HUES48 (cell line): ENCODE data around the gene RMDN2.
A peak's percentile ranks its signal among the peaks of the same experiment; 100 is the strongest.

ENCODE experiments used
- H3K27ac ChIP-seq: one replicate; pipeline ENCODE4 v1.7.0; 2013; ENCODE audit warnings: low read depth, low read length, inconsistent platforms
- H3K27me3 ChIP-seq: 2 replicates; pipeline ENCODE4 v1.6.1; 2013; ENCODE audit warnings: mild to moderate bottlenecking, low read length; ENCODE audit not compliant: control insufficient read depth, insufficient read depth
- H3K36me3 ChIP-seq: 2 replicates; pipeline ENCODE4 v1.6.1; 2013; ENCODE audit warnings: low read length; ENCODE audit not compliant: control insufficient read depth, insufficient read depth
- H3K4me1 ChIP-seq: 2 replicates; pipeline ENCODE4 v1.6.1; 2013; ENCODE audit warnings: mild to moderate bottlenecking, low read length; ENCODE audit not compliant: control insufficient read depth, insufficient read depth
- H3K4me3 ChIP-seq: 2 replicates; pipeline ENCODE4 v1.5.1; 2013; ENCODE audit warnings: mild to moderate bottlenecking, low read depth, low read length
- H3K9ac ChIP-seq: 2 replicates; pipeline ENCODE4 v1.6.1; 2013; ENCODE audit warnings: mild to moderate bottlenecking, low read depth, low read length, moderate library complexity
- H3K9me3 ChIP-seq: 2 replicates; pipeline ENCODE4 v1.6.1; 2013; ENCODE audit warnings: low read length; ENCODE audit not compliant: control insufficient read depth, insufficient read depth

The RMDN2 gene

DNA sequence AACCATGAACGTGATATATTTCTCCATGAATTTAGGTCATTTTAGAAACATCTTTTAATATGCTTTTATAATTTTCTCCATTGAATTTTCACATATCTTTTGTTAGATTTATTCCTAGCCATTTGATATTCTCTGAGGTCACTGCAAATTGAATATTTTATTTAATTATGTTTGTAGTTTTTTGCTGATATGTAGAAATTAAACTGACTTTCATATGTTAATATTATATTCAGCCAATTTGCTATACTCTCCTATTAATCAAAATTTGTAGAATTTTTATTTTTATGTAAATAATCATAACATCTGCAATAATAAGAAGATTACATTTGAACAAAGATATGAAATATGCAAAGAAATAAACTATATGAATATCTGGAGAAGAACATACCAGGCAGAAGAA lies 46.9 kb downstream of the RMDN2 start:
- H3K4me1 ChIP-seq: peaks cover 19% of the 10 kb centered on the region
- H3K36me3 ChIP-seq: no peaks in the 10 kb centered on the region
- no peak overlapping the region for H3K4me3 ChIP-seq
- no peak overlapping the region for H3K9ac ChIP-seq
- no peaks in the 10 kb centered on the region for H3K27me3 ChIP-seq
- no peaks in the 10 kb centered on the region for H3K9me3 ChIP-seq
- H3K27ac ChIP-seq: no peak overlapping the region

DNA sequence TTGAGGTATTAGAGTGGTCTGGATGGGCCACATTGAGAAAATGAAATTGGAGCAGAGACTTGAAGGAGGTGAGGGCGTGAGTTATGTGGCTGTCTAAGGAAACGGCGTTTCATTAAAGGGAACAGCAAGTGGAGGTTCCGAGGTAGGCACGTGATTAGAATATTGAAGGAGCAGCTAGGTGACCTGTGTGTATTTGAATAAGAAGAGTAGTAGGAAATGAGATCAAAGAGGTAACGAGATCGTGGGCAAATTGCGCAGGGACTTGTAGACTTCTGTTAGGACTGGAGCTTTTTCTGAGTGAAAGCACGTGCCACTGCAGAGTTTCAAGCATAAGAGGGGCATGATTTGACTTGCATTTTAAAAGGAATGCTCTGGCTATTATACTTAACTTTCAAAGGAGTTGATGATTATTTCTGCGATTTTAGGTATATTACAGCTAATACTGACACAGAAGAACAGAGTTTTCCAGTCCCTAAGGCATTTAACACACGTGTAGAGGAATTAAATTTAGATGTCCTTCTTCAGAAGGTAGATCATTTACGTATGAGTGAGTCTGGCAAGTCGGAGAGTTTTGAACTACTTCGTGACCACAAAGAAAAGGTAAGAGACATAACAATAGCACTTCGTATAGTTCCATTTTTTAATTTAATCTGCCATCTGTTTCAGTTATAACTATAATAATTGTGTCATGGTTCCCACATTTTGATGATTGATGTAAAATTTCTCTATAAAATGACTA lies 48.7 kb downstream of the RMDN2 start:
- Histone ChIP-seq H3K4me3 (no peak overlapping the region), H3K9ac (no peak overlapping the region), H3K27me3 (no peaks in the 10 kb centered on the region), H3K4me1 (peaks cover 14% of the 10 kb centered on the region), H3K9me3 (no peaks in the 10 kb centered on the region), H3K36me3 (no peaks in the 10 kb centered on the region), H3K27ac (no peak overlapping the region)

DNA sequence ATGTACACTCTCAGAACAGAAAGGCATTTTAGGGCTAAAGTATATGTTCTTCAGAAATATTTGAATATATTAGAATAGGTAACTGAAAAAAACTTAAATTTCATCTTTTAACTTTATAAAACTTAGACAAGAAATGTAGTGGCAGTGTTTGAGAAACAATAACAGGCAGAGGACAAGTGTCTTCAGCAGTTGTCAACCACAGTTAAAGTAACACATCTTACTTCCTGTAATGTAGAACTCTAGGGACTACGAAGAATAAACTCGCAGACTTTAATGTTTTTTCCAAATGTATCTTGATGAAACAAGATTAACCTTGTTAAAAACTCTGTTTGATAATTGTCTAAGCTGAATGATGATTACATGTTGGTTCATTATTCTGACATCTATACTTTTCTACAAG lies 50.7 kb downstream of the RMDN2 start:
- no peaks in the 10 kb centered on the region for H3K36me3 ChIP-seq
- no peaks in the 10 kb centered on the region for H3K27me3 ChIP-seq
- no peak overlapping the region for H3K9ac ChIP-seq
- H3K9me3 ChIP-seq: no peaks in the 10 kb centered on the region
- H3K4me3 ChIP-seq: no peak overlapping the region
- peaks cover 14% of the 10 kb centered on the region for H3K4me1 ChIP-seq
- no peak overlapping the region for H3K27ac ChIP-seq

DNA sequence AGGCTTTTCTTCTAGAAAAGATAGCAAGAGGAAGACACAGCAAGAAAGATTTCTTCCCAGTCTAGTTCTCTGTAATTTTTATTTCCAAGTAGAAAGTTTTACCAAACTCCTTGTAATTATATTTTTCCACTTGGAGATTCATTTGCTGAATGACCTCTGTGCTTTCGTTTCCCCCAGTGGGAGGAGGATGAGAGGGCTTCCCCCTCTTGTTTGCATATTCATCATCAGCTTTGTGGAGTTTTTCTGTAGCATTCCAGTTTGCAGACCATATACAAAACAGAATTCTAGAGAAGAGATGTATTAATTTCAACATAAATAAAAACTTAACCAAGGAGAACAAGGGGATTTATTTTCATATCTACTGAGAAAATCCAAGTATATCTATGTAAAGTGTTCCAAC lies 51.3 kb downstream of the RMDN2 start:
- no peak overlapping the region for H3K27ac ChIP-seq
- H3K27me3 ChIP-seq: no peaks in the 10 kb centered on the region
- no peaks in the 10 kb centered on the region for H3K9me3 ChIP-seq
- no peaks in the 10 kb centered on the region for H3K36me3 ChIP-seq
- no peak overlapping the region for H3K9ac ChIP-seq
- peaks cover 14% of the 10 kb centered on the region for H3K4me1 ChIP-seq
- no peak overlapping the region for H3K4me3 ChIP-seq

- H3K36me3 ChIP-seq: no peaks in the 10 kb centered on the region
- H3K4me3 ChIP-seq: peak overlapping the region; percentile 48
- peaks cover 13% of the 10 kb centered on the region for H3K4me1 ChIP-seq
- H3K9ac ChIP-seq: no peak overlapping the region
- H3K27me3 ChIP-seq: no peaks in the 10 kb centered on the region
- no peaks in the 10 kb centered on the region for H3K9me3 ChIP-seq
- H3K27ac ChIP-seq: no peak overlapping the region
Measured at GRCh38 chr2:37982147-37982582, 57.1 kb downstream of the RMDN2 start.

DNA sequence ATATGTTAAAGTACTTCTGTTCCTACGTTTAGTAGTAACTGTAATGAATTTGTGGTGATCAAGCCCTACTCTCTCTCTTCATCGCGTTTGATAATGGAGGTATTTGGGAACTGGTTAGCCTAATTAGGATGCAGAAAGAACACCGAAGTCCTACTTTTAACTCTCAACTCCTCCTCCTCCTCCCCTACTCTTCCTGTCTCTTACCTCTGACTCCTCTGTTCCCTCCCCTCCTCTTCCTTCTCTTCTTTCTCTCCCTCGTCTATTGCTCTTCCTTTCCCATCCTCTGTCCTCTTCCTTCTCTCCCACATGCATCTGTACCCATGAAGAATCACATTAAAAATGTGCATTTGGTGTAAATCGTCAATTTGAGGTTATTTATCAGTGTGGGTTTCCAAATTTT lies 57.8 kb downstream of the RMDN2 start:
- no peaks in the 10 kb centered on the region for H3K36me3 ChIP-seq
- H3K9ac ChIP-seq: no peak overlapping the region
- no peaks in the 10 kb centered on the region for H3K27me3 ChIP-seq
- no peaks in the 10 kb centered on the region for H3K9me3 ChIP-seq
- peak overlapping the region; percentile 48; the same call in 1 of the 2 replicates for H3K4me3 ChIP-seq
- peaks cover 13% of the 10 kb centered on the region for H3K4me1 ChIP-seq
- H3K27ac ChIP-seq: no peak overlapping the region

GRCh38 chr2:37983719-37984118 lies 58.6 kb downstream of the RMDN2 start:
- Histone ChIP-seq H3K36me3 (no peaks in the 10 kb centered on the region), H3K27ac (no peak overlapping the region), H3K27me3 (no peaks in the 10 kb centered on the region), H3K4me1 (peaks cover 13% of the 10 kb centered on the region), H3K9ac (no peak overlapping the region), H3K9me3 (no peaks in the 10 kb centered on the region), H3K4me3 (no peak overlapping the region)

DNA sequence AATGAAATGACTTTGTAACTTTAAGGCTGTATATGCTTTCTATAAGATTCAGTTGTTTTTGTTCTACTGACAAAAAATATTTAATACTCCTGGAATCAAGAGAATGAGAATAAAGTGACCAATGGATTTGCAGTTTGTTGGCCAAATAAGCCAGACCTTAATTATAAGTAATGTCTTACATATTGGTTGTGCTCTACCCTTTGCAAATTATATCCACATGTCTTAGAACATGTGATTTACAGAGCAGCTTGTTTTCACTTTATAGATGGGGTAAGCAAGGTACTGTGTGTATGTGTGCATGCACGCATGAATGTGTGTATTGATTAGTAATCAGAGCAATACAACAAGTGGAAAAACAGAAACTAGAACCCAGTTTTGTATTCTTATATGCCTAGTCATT lies 59.1 kb downstream of the RMDN2 start:
- Histone ChIP-seq H3K9me3 (no peaks in the 10 kb centered on the region), H3K36me3 (no peaks in the 10 kb centered on the region), H3K4me3 (no peak overlapping the region), H3K4me1 (peaks cover 13% of the 10 kb centered on the region), H3K27ac (no peak overlapping the region), H3K27me3 (no peaks in the 10 kb centered on the region), H3K9ac (no peak overlapping the region)

DNA sequence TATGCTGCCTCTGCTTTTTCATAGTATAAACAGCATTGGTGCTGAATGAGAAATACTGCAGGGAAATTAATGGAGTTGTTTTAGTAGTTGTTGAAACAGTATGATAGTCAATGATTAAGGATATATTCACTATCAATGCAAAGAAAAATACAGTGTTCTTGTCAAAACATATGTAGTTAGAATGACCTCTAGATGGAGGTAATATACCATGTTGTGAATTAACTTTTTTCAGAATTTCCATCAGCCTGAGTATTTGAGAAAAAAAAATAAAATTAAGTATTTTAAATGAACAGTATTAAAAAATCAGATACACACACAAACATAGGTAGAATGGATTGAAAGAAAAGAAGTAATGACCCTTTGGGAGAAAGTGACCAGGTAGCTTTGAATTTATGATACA lies 59.5 kb downstream of the RMDN2 start:
- Histone ChIP-seq H3K9ac (no peak overlapping the region), H3K4me3 (no peak overlapping the region), H3K4me1 (peaks cover 13% of the 10 kb centered on the region), H3K36me3 (no peaks in the 10 kb centered on the region), H3K27ac (no peak overlapping the region), H3K9me3 (no peaks in the 10 kb centered on the region), H3K27me3 (no peaks in the 10 kb centered on the region)

- no peaks in the 10 kb centered on the region for H3K9me3 ChIP-seq
- H3K27me3 ChIP-seq: no peaks in the 10 kb centered on the region
- no peak overlapping the region for H3K9ac ChIP-seq
- peaks cover 13% of the 10 kb centered on the region for H3K4me1 ChIP-seq
- no peak overlapping the region for H3K27ac ChIP-seq
- H3K36me3 ChIP-seq: no peaks in the 10 kb centered on the region
- H3K4me3 ChIP-seq: no peak overlapping the region
Measured at GRCh38 chr2:37985333-37985732, 60.2 kb downstream of the RMDN2 start.

DNA sequence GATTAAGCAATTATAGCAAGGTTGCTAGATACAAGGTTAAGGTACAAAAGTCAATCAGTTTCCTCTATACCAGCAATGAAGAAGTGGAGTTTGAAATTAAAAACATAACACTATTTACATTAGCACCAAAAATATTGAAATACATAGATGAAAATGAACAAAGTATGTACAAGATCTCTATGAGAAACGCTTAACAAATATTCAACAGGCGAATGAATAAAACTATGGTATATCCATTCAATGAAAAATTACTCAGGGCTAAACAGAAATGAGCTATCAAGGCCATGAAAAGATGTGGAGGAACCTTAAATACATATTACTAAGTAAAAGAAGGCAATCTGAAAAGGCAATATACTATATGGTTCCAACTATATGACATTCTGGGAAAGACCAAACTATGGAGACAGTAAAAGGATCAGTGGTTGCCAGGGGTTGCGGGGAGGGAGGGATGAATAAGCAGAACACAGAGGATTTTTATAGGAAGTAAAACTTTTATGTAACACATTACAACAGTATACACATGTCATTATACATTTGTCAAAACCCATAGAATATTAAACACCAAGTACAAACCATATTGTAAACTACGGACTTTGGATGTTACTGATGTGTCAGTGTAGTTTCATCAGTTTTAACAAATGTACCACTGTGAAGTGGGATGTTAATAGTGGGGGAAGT lies 62.1 kb downstream of the RMDN2 start:
- no peaks in the 10 kb centered on the region for H3K36me3 ChIP-seq
- peaks cover 12% of the 10 kb centered on the region for H3K4me1 ChIP-seq

More for the DNA sequence above, 62.1 kb downstream of the RMDN2 start:
- H3K27me3 ChIP-seq: no peaks in the 10 kb centered on the region
- no peak overlapping the region for H3K27ac ChIP-seq
- no peaks in the 10 kb centered on the region for H3K9me3 ChIP-seq
- H3K9ac ChIP-seq: no peak overlapping the region
- H3K4me3 ChIP-seq: no peak overlapping the region
